WTC11 (cell line): Measurements from ENCODE around the gene TAS2R42. TPM values are rescaled to one million over a fixed set of nuclear protein-coding genes. Genes with fewer than 3 reads are reported as not detected.

Experiments
- ATAC-seq: fragments of 200-7000 bp; cut with Tn5 transposase; 2 replicates; pipeline ENCODE4 v1.10.0; 2021; ENCODE audit warnings: mild to moderate bottlenecking, moderate library complexity
- CTCF ChIA-PET: fragments of 300-600 bp; sonication (Branson Sonifier 250); formaldehyde crosslinking; loops from one replicate; lab custom pipeline; 2021; ENCODE audit warnings: antibody characterized with exemption; lab: Charles Lee
- POLR2A ChIA-PET: fragments of 350-600 bp; sonication (Branson Sonifier 250); formaldehyde crosslinking; loops from one replicate; lab custom pipeline; 2021; ENCODE audit warnings: antibody characterized with exemption; lab: Charles Lee
- DNase-seq: peaks from one replicate; pipeline ENCODE4 v3.0.0; 2021; ENCODE audit warnings: low spot score
- H3K27ac Mint-ChIP-seq: 2 replicates; pipeline ENCODE4 v1.8.0; 2021; ENCODE audit warnings: mixed read lengths
- H3K27me3 Mint-ChIP-seq: 2 replicates; pipeline ENCODE4 v1.8.0; 2021; ENCODE audit warnings: low read depth, mild to moderate bottlenecking, moderate library complexity, mixed read lengths
- H3K36me3 Mint-ChIP-seq: 2 replicates; pipeline ENCODE4 v1.8.0; 2021; ENCODE audit warnings: mixed read lengths
- H3K4me1 Mint-ChIP-seq: 2 replicates; pipeline ENCODE4 v1.8.0; 2022; ENCODE audit warnings: mixed read lengths
- H3K4me3 Mint-ChIP-seq: 2 replicates; pipeline ENCODE4 v1.8.0; 2021; ENCODE audit warnings: mild to moderate bottlenecking, moderate library complexity, mixed read lengths
- H3K9me3 Mint-ChIP-seq: 2 replicates; pipeline ENCODE4 v1.8.0; 2021; ENCODE audit warnings: mixed read lengths
- CTCF ChIP-seq: fragments of 200-600 bp; IDR thresholded peaks from 2 replicates; pipeline ENCODE4 v1.8.0; 2022; ENCODE audit warnings: antibody characterized with exemption
- E2F5 ChIP-seq: sonication (generic); formaldehyde crosslinking; IDR thresholded peaks from 2 replicates; pipeline ENCODE4 v1.8.1; 2022; ENCODE audit warnings: mild to moderate bottlenecking, moderate library complexity, missing genetic modification reagents
- FOXK1 ChIP-seq: sonication (generic); formaldehyde crosslinking; IDR thresholded peaks from 2 replicates; pipeline ENCODE4 v1.8.0; 2022; ENCODE audit warnings: mild to moderate bottlenecking, moderate library complexity, missing genetic modification reagents
- FOXP1 ChIP-seq: sonication (generic); formaldehyde crosslinking; IDR thresholded peaks from 2 replicates; pipeline ENCODE4 v1.8.0; 2022; ENCODE audit warnings: missing genetic modification reagents, mild to moderate bottlenecking, moderate library complexity, borderline replicate concordance
- FOXP4 ChIP-seq: sonication (generic); formaldehyde crosslinking; IDR thresholded peaks from 2 replicates; pipeline ENCODE4 v1.8.0; 2022; ENCODE audit warnings: mild to moderate bottlenecking, missing genetic modification reagents
- GRHL2 ChIP-seq: fragments of 250-450 bp; sonication (Bioruptor Pico); IDR thresholded peaks from 2 replicates; pipeline ENCODE4 v1.8.0; 2022; ENCODE audit warnings: mild to moderate bottlenecking, moderate library complexity; ENCODE audit not compliant: insufficient replicate concordance, severe bottlenecking
- HMGXB4 ChIP-seq: sonication (generic); formaldehyde crosslinking; IDR thresholded peaks from 2 replicates; pipeline ENCODE4 v1.8.1; 2023; ENCODE audit warnings: mild to moderate bottlenecking, moderate library complexity, missing genetic modification reagents
- MLX ChIP-seq: sonication (generic); formaldehyde crosslinking; IDR thresholded peaks from 2 replicates; pipeline ENCODE4 v1.8.1; 2023; ENCODE audit warnings: mild to moderate bottlenecking, missing genetic modification reagents, moderate library complexity
- MYBL2 ChIP-seq: sonication (generic); formaldehyde crosslinking; IDR thresholded peaks from 2 replicates; pipeline ENCODE4 v1.8.1; 2023; ENCODE audit warnings: mild to moderate bottlenecking, moderate library complexity, missing genetic modification reagents
- NFATC4 ChIP-seq: fragments of 250-450 bp; sonication (Bioruptor Pico); IDR thresholded peaks from 2 replicates; pipeline ENCODE4 v1.9.0; 2021; ENCODE audit warnings: mild to moderate bottlenecking
- NFYB ChIP-seq: sonication (generic); formaldehyde crosslinking; conservative IDR thresholded peaks from 2 replicates; pipeline ENCODE4 v1.8.0; 2022; ENCODE audit warnings: low read depth, missing genetic modification reagents
- PRRX2 ChIP-seq: fragments of 250-450 bp; sonication (Bioruptor Pico); IDR thresholded peaks from 2 replicates; pipeline ENCODE4 v1.8.0; 2021; ENCODE audit warnings: mild to moderate bottlenecking
- SOX15 ChIP-seq: fragments of 250-450 bp; sonication (Bioruptor Pico); IDR thresholded peaks from 2 replicates; pipeline ENCODE4 v1.9.0; 2021; ENCODE audit warnings: mild to moderate bottlenecking
- STAT6 ChIP-seq: sonication (generic); formaldehyde crosslinking; conservative IDR thresholded peaks from 2 replicates; pipeline ENCODE4 v1.8.1; 2023; ENCODE audit warnings: mild to moderate bottlenecking, low read depth, missing genetic modification reagents, moderate library complexity
- TEAD1 ChIP-seq: sonication (generic); formaldehyde crosslinking; IDR thresholded peaks from 2 replicates; pipeline ENCODE4 v1.8.0; 2022; ENCODE audit warnings: mild to moderate bottlenecking, missing genetic modification reagents
- ZNF121 ChIP-seq: sonication (generic); formaldehyde crosslinking; IDR thresholded peaks from 2 replicates; pipeline ENCODE4 v1.8.0; 2023; ENCODE audit warnings: missing genetic modification reagents
- ZNF396 ChIP-seq: fragments of 250-450 bp; sonication (Bioruptor Pico); IDR thresholded peaks from 2 replicates; pipeline ENCODE4 v1.8.0; 2021; ENCODE audit warnings: mild to moderate bottlenecking, moderate library complexity, borderline replicate concordance
- ZNF512 ChIP-seq: sonication (generic); formaldehyde crosslinking; IDR thresholded peaks from 2 replicates; pipeline ENCODE4 v1.8.1; 2022; ENCODE audit warnings: missing genetic modification reagents, borderline replicate concordance
- total RNA-seq: library from RNA; stranded (reverse); gene quantifications from 3 replicates; pipeline ENCODE4 v1.2.3, GENCODE V29; 2021

Gene TAS2R42
- total RNA-seq, 1 experiment from 2014 or later, result not detected

GRCh38 chr12:11143352-11143751 is 43.4 kb downstream of the TAS2R42 start:
- peaks cover 30% of the 10 kb centered on the region for H3K9me3 Mint-ChIP-seq
- TF ChIP-seq HMGXB4 (CRISPR knock-in tag) (no peak), CTCF (no peak), TEAD1 (CRISPR knock-in tag) (no peak), MYBL2 (CRISPR knock-in tag) (no peak), FOXK1 (no peak), NFYB (CRISPR knock-in tag) (no peak), ZNF512 (CRISPR knock-in tag) (no peak), ZNF121 (no peak), ZNF396 (CRISPR knock-in tag) (no peak), GRHL2 (CRISPR knock-in tag) (no peak), MLX (CRISPR knock-in tag) (no peak), SOX15 (no peak), E2F5 (CRISPR knock-in tag) (no peak), FOXP1 (CRISPR knock-in tag) (no peak), FOXP4 (CRISPR knock-in tag) (no peak), PRRX2 (CRISPR knock-in tag) (no peak), STAT6 (CRISPR knock-in tag) (no peak), NFATC4 (CRISPR knock-in tag) (no peak)
- H3K27me3 Mint-ChIP-seq, result no peaks in the 10 kb centered on the region
- peaks cover 45% of the 10 kb centered on the region for H3K36me3 Mint-ChIP-seq
- H3K27ac Mint-ChIP-seq, result no peak overlapping the region
- no peak overlapping the region for H3K4me3 Mint-ChIP-seq
- H3K4me1 Mint-ChIP-seq, result peaks cover 14% of the 10 kb centered on the region
- POLR2A ChIA-PET, result no interaction called here
- no peak for DNase-seq
- ATAC-seq, result no peak
- CTCF ChIA-PET, result no interaction called here
